Fibroblast of the conjunctiva (primary cell): ENCODE results near the gene TMEM61.
"Not testable (repeated sequence)": the region's sequence is repeated elsewhere in the genome, so short reads cannot be mapped to it uniquely, and the experiment has no call there.

ENCODE experiments used
- DNase-seq: peaks from one replicate; pipeline ENCODE4 v3.0.0-alpha.2; 2010; ENCODE audit warnings: low read depth

TMEM61 gene

GRCh38 chr1:55001311-55001710 lies 20.9 kb downstream of the TMEM61 start:
- DNase-seq = no peak

- no peak for DNase-seq
These were observed 22.3 kb downstream of the TMEM61 start for GRCh38 chr1:55002686-55003085.

- no peak for DNase-seq
These were observed 25.1 kb downstream of the TMEM61 start for GRCh38 chr1:55005351-55006140.

GRCh38 chr1:55006931-55007330 lies 26.5 kb downstream of the TMEM61 start:
- DNase-seq = no peak

GRCh38 chr1:55007625-55008024 lies 27.2 kb downstream of the TMEM61 start:
- no peak for DNase-seq

- no peak for DNase-seq
These were observed 29.9 kb downstream of the TMEM61 start for GRCh38 chr1:55010194-55010886.

GRCh38 chr1:55010887-55011217 lies 30.4 kb downstream of the TMEM61 start:
- no peak for DNase-seq

- DNase-seq = no peak
These were observed 32.2 kb downstream of the TMEM61 start for GRCh38 chr1:55012661-55013060.

GRCh38 chr1:55015123-55015522 lies 34.7 kb downstream of the TMEM61 start:
- no peak for DNase-seq

GRCh38 chr1:55015731-55016620 lies 35.5 kb downstream of the TMEM61 start:
- DNase-seq = no peak

- no peak for DNase-seq
These were observed 38.0 kb downstream of the TMEM61 start for GRCh38 chr1:55018395-55018794.

- peak; percentile 76 for DNase-seq
These were observed 41.6 kb downstream of the TMEM61 start for GRCh38 chr1:55021942-55022546.

GRCh38 chr1:55024163-55024562 lies 43.7 kb downstream of the TMEM61 start:
- DNase-seq = not testable (repeated sequence)

GRCh38 chr1:55026682-55027081 lies 46.3 kb downstream of the TMEM61 start:
- DNase-seq = not testable (repeated sequence)

- not testable (repeated sequence) for DNase-seq
These were observed 50.7 kb downstream of the TMEM61 start for GRCh38 chr1:55031098-55031497.

- DNase-seq = no peak
These were observed 52.8 kb downstream of the TMEM61 start for GRCh38 chr1:55033265-55033614.

GRCh38 chr1:55034476-55035133 lies 54.2 kb downstream of the TMEM61 start:
- no peak for DNase-seq

- DNase-seq = no peak
These were observed 55.5 kb downstream of the TMEM61 start for GRCh38 chr1:55035904-55036303.

- no peak for DNase-seq
These were observed 57.5 kb downstream of the TMEM61 start for GRCh38 chr1:55037733-55038551.

- no peak for DNase-seq
These were observed 58.1 kb downstream of the TMEM61 start for GRCh38 chr1:55038552-55038838.

GRCh38 chr1:55038974-55039341 lies 58.5 kb downstream of the TMEM61 start:
- no peak for DNase-seq
